ENCODE data around the gene DGKI.

The DGKI gene

GRCh38 chr7:137538361-137538762 lies 308.4 kb downstream of the DGKI start:
- H2AFZ ChIP-seq (ENCODE audit: low read length): no peak overlapping the region

GRCh38 chr7:137535579-137535978 lies 311.2 kb downstream of the DGKI start:
- Histone ChIP-seq H3K4me3 (ENCODE audit: low read depth, low read length, poor library complexity, severe bottlenecking) (no peak overlapping the region), H3K4me2 (ENCODE audit: low read length) (no peak overlapping the region), H3K9ac (ENCODE audit: low read length) (no peak overlapping the region), H3F3A (ENCODE audit: insufficient read depth, low read length) (no peaks in the 10 kb centered on the region), H3K27me3 (ENCODE audit: insufficient read depth, low read length) (no peaks in the 10 kb centered on the region), H3K27ac (ENCODE audit: low read depth, low read length, poor library complexity, severe bottlenecking) (no peak overlapping the region), H2AFZ (ENCODE audit: low read length) (no peak overlapping the region), H4K20me1 (ENCODE audit: insufficient read depth, low read length) (0 out of 2 replicates have a peak, but pooled peaks cover 2% of the 10 kb centered on the region), H3K9me2 (ENCODE audit: low read depth, low read length) (no peaks in the 10 kb centered on the region), H3K9me3 (ENCODE audit: low read length) (no peaks in the 10 kb centered on the region), H3K4me1 (ENCODE audit: insufficient read depth, low read length, severe bottlenecking) (no peaks in the 10 kb centered on the region), H3K36me3 (ENCODE audit: insufficient read depth, low read length) (no peaks in the 10 kb centered on the region), H3K79me2 (ENCODE audit: insufficient read depth, low read length) (no peaks in the 10 kb centered on the region)
- TF ChIP-seq EZH2 (IDR thresholded peaks at IDR 0.05; ENCODE audit: borderline replicate concordance, low read length): no peak
- TF ChIP-seq, protein P1, sequence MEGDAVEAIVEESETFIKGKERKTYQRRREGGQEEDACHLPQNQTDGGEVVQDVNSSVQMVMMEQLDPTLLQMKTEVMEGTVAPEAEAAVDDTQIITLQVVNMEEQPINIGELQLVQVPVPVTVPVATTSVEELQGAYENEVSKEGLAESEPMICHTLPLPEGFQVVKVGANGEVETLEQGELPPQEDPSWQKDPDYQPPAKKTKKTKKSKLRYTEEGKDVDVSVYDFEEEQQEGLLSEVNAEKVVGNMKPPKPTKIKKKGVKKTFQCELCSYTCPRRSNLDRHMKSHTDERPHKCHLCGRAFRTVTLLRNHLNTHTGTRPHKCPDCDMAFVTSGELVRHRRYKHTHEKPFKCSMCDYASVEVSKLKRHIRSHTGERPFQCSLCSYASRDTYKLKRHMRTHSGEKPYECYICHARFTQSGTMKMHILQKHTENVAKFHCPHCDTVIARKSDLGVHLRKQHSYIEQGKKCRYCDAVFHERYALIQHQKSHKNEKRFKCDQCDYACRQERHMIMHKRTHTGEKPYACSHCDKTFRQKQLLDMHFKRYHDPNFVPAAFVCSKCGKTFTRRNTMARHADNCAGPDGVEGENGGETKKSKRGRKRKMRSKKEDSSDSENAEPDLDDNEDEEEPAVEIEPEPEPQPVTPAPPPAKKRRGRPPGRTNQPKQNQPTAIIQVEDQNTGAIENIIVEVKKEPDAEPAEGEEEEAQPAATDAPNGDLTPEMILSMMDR (IDR thresholded peaks at IDR 0.05; ENCODE audit: low read length): no peak

More at GRCh38 chr7:137538361-137538762, 308.4 kb downstream of the DGKI start:
- H3K36me3 ChIP-seq (ENCODE audit: insufficient read depth, low read length): no peaks in the 10 kb centered on the region
- H3F3A ChIP-seq (ENCODE audit: insufficient read depth, low read length): no peaks in the 10 kb centered on the region
- H3K27ac ChIP-seq (ENCODE audit: low read depth, low read length, poor library complexity, severe bottlenecking): no peak overlapping the region
- no peak overlapping the region for H3K4me2 ChIP-seq (ENCODE audit: low read length)
- no peaks in the 10 kb centered on the region for H3K9me3 ChIP-seq (ENCODE audit: low read length)
- no peaks in the 10 kb centered on the region for H3K4me1 ChIP-seq (ENCODE audit: insufficient read depth, low read length, severe bottlenecking)
- H4K20me1 ChIP-seq (ENCODE audit: insufficient read depth, low read length): no peaks in the 10 kb centered on the region
- no peak for TF ChIP-seq EZH2 (IDR thresholded peaks at IDR 0.05; ENCODE audit: borderline replicate concordance, low read length)
- TF ChIP-seq, protein P1 (IDR thresholded peaks at IDR 0.05; ENCODE audit: low read length): no peak
- no peaks in the 10 kb centered on the region for H3K79me2 ChIP-seq (ENCODE audit: insufficient read depth, low read length)
- H3K27me3 ChIP-seq (ENCODE audit: insufficient read depth, low read length): no peaks in the 10 kb centered on the region
- no peak overlapping the region for H3K9ac ChIP-seq (ENCODE audit: low read length)
- H3K4me3 ChIP-seq (ENCODE audit: low read depth, low read length, poor library complexity, severe bottlenecking): no peak overlapping the region
- no peaks in the 10 kb centered on the region for H3K9me2 ChIP-seq (ENCODE audit: low read depth, low read length)

DNA sequence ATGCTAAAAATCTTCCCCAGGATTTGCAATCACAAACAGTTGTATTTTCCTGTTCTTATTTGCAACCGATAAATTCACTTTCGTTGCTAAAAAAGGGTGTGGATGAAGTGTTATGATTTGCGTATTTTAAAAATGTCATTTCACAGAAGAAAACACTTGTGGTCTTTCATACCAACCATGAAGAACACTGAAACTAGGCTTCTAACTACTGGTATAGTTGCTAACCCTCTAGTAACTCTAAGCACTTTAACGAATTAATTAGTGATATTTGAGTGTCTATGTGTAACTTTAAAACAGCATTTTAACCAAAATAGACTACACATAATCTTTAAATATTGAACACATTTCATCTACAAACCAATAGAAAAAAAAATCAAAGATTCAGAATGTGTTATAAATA lies 315.1 kb downstream of the DGKI start:
- no peaks in the 10 kb centered on the region for H3K79me2 ChIP-seq (ENCODE audit: insufficient read depth, low read length)
- no peak overlapping the region for H2AFZ ChIP-seq (ENCODE audit: low read length)
- H3K4me1 ChIP-seq (ENCODE audit: insufficient read depth, low read length, severe bottlenecking): no peaks in the 10 kb centered on the region
- H3F3A ChIP-seq (ENCODE audit: insufficient read depth, low read length): no peaks in the 10 kb centered on the region
- no peaks in the 10 kb centered on the region for H3K27me3 ChIP-seq (ENCODE audit: insufficient read depth, low read length)
- H4K20me1 ChIP-seq (ENCODE audit: insufficient read depth, low read length): 0 out of 2 replicates have a peak, but pooled peaks cover 2% of the 10 kb centered on the region
- no peak overlapping the region for H3K4me2 ChIP-seq (ENCODE audit: low read length)
- H3K4me3 ChIP-seq (ENCODE audit: low read depth, low read length, poor library complexity, severe bottlenecking): no peak overlapping the region
- no peak overlapping the region for H3K9ac ChIP-seq (ENCODE audit: low read length)
- H3K27ac ChIP-seq (ENCODE audit: low read depth, low read length, poor library complexity, severe bottlenecking): no peak overlapping the region
- TF ChIP-seq EZH2 (IDR thresholded peaks at IDR 0.05; ENCODE audit: borderline replicate concordance, low read length): no peak
- H3K36me3 ChIP-seq (ENCODE audit: insufficient read depth, low read length): no peaks in the 10 kb centered on the region
- no peaks in the 10 kb centered on the region for H3K9me2 ChIP-seq (ENCODE audit: low read depth, low read length)
- no peaks in the 10 kb centered on the region for H3K9me3 ChIP-seq (ENCODE audit: low read length)

- H3K4me3 ChIP-seq (ENCODE audit: low read depth, low read length, poor library complexity, severe bottlenecking): no peak overlapping the region
- H3K9me3 ChIP-seq (ENCODE audit: low read length): no peaks in the 10 kb centered on the region
- no peak overlapping the region for H3K4me2 ChIP-seq (ENCODE audit: low read length)
- H3F3A ChIP-seq (ENCODE audit: insufficient read depth, low read length): no peaks in the 10 kb centered on the region
- no peaks in the 10 kb centered on the region for H3K79me2 ChIP-seq (ENCODE audit: insufficient read depth, low read length)
- no peak overlapping the region for H3K27ac ChIP-seq (ENCODE audit: low read depth, low read length, poor library complexity, severe bottlenecking)
- H4K20me1 ChIP-seq (ENCODE audit: insufficient read depth, low read length): 0 out of 2 replicates have a peak, but pooled peaks cover 2% of the 10 kb centered on the region
- H3K36me3 ChIP-seq (ENCODE audit: insufficient read depth, low read length): no peaks in the 10 kb centered on the region
- no peaks in the 10 kb centered on the region for H3K27me3 ChIP-seq (ENCODE audit: insufficient read depth, low read length)
- H3K4me1 ChIP-seq (ENCODE audit: insufficient read depth, low read length, severe bottlenecking): no peaks in the 10 kb centered on the region
- no peak overlapping the region for H3K9ac ChIP-seq (ENCODE audit: low read length)
- TF ChIP-seq EZH2 (IDR thresholded peaks at IDR 0.05; ENCODE audit: borderline replicate concordance, low read length): no peak
- no peaks in the 10 kb centered on the region for H3K9me2 ChIP-seq (ENCODE audit: low read depth, low read length)
- no peak overlapping the region for H2AFZ ChIP-seq (ENCODE audit: low read length)
These were observed 319.1 kb downstream of the DGKI start for GRCh38 chr7:137527634-137528033.
